ENCODE results near the gene USP32. TPM values are rescaled to one million over a fixed set of nuclear protein-coding genes. Genes with fewer than 3 reads are reported as not detected.

USP32 gene
- polyA plus RNA-seq, 1 donor (not counting 4 experiments of a cell fraction or from before 2014, with no cell fraction given) = 37.6 TPM

GRCh38 chr17:60388742-60389141 is 3.2 kb downstream of the USP32 start:
- Histone ChIP-seq H4K20me1 (ENCODE audit: control insufficient read depth, extremely low read depth, insufficient read depth, low read length) (no peaks in the 10 kb centered on the region), H3K4me1 (ENCODE audit: control insufficient read depth, extremely low read depth, insufficient read depth, low read length) (peaks cover 29% of the 10 kb centered on the region), H3K4me3 (ENCODE audit: control insufficient read depth in 2 of 3, extremely low read depth in 1 of 3, insufficient read depth in 2 of 3, low read depth in 1 of 3, low read length in 3 of 3) (no peak overlapping the region), H3K27me3 (ENCODE audit: control insufficient read depth, extremely low read depth, insufficient read depth, low read length) (no peaks in the 10 kb centered on the region), H2AFZ (ENCODE audit: control insufficient read depth, low read length) (no peak overlapping the region), H3K9me3 (ENCODE audit: control insufficient read depth, low read depth, low read length) (no peaks in the 10 kb centered on the region), H3K9ac (ENCODE audit: control insufficient read depth, extremely low read depth, insufficient read depth, low read length) (no peak overlapping the region), H3K9me1 (ENCODE audit: control insufficient read depth, extremely low read depth, insufficient read depth, low read length) (no peaks in the 10 kb centered on the region), H3K27ac (ENCODE audit: control insufficient read depth, insufficient read depth, low read length) (no peak overlapping the region), H3K4me2 (ENCODE audit: control insufficient read depth, extremely low read depth, insufficient read depth, low read depth, low read length) (peak overlapping the region; percentile 37), H3K79me2 (ENCODE audit: control insufficient read depth, insufficient read depth, low read length) (peaks cover 76% of the 10 kb centered on the region), H3K36me3 (ENCODE audit: control insufficient read depth in 2 of 2, extremely low read depth in 1 of 2, insufficient read depth in 2 of 2, low read length in 2 of 2) (no peaks in the 10 kb centered on the region)
- dilution Hi-C loops (cut with MboI; ENCODE audit: extremely low pct_ligation_motif_present, low sequenced_read_pairs) = no loop called here
- FAIRE-seq (no peak), DNase-seq (ENCODE audit: low read depth, low spot score) (no peak)
- TF ChIP-seq CTCF (optimal IDR thresholded peaks at IDR 0.05 in 1 of 3, IDR thresholded peaks at IDR 0.05 in 1 of 3, conservative IDR thresholded peaks at IDR 0.05 in 1 of 3; ENCODE audit: extremely low read depth in 1 of 3, insufficient read depth in 2 of 3, low read length in 3 of 3) (no peak), EZH2 (IDR thresholded peaks at IDR 0.05; ENCODE audit: low read length) (no peak)

DNA sequence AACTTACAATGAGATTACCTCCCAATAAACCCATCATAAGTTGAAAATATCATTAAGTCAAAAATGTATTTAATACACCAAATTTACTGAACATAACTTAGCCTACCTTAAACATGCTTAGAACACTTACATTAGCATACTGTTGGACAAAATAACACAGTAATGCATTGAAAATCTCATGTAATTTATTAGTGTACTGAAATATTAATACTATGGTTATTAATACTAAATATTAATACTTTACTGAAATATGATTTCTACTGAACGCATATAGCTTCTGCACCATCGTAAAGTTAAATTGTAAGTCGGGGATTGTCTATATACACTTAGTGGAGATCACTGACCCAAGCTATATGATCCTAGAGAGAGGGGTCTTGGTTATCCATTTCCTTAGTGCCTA is 4.3 kb downstream of the USP32 start:
- H3K9me1 ChIP-seq (ENCODE audit: control insufficient read depth, extremely low read depth, insufficient read depth, low read length) = no peaks in the 10 kb centered on the region
- FAIRE-seq = no peak
- H3K4me1 ChIP-seq (ENCODE audit: control insufficient read depth, extremely low read depth, insufficient read depth, low read length) = peaks cover 23% of the 10 kb centered on the region
- DNase-seq (ENCODE audit: low read depth, low spot score) = no peak
- H3K4me3 ChIP-seq (ENCODE audit: control insufficient read depth in 2 of 3, extremely low read depth in 1 of 3, insufficient read depth in 2 of 3, low read depth in 1 of 3, low read length in 3 of 3) = no peak overlapping the region
- no peaks in the 10 kb centered on the region for H3K27me3 ChIP-seq (ENCODE audit: control insufficient read depth, extremely low read depth, insufficient read depth, low read length)
- no peaks in the 10 kb centered on the region for H3K9me3 ChIP-seq (ENCODE audit: control insufficient read depth, low read depth, low read length)
- H3K27ac ChIP-seq (ENCODE audit: control insufficient read depth, insufficient read depth, low read length) = no peak overlapping the region
- dilution Hi-C loops (cut with MboI; ENCODE audit: extremely low pct_ligation_motif_present, low sequenced_read_pairs) = no loop called here
- no peak overlapping the region for H3K9ac ChIP-seq (ENCODE audit: control insufficient read depth, extremely low read depth, insufficient read depth, low read length)
- peaks cover 87% of the 10 kb centered on the region for H3K79me2 ChIP-seq (ENCODE audit: control insufficient read depth, insufficient read depth, low read length)
- H3K36me3 ChIP-seq (ENCODE audit: control insufficient read depth in 2 of 2, extremely low read depth in 1 of 2, insufficient read depth in 2 of 2, low read length in 2 of 2) = no peaks in the 10 kb centered on the region
- no peak for TF ChIP-seq CTCF (optimal IDR thresholded peaks at IDR 0.05 in 1 of 3, IDR thresholded peaks at IDR 0.05 in 1 of 3, conservative IDR thresholded peaks at IDR 0.05 in 1 of 3; ENCODE audit: extremely low read depth in 1 of 3, insufficient read depth in 2 of 3, low read length in 3 of 3)
- no peak for TF ChIP-seq EZH2 (IDR thresholded peaks at IDR 0.05; ENCODE audit: low read length)
- H3K4me2 ChIP-seq (ENCODE audit: control insufficient read depth, extremely low read depth, insufficient read depth, low read depth, low read length) = no peak overlapping the region
- H4K20me1 ChIP-seq (ENCODE audit: control insufficient read depth, extremely low read depth, insufficient read depth, low read length) = no peaks in the 10 kb centered on the region
- no peak overlapping the region for H2AFZ ChIP-seq (ENCODE audit: control insufficient read depth, low read length)
